Ishikawa (cell line): ENCODE data around the gene CRYBA1.

Source experiments
- CEBPB ChIP-seq: IDR thresholded peaks from 2 replicates; pipeline ENCODE4 v1.6.1; 2012
- CREB1 ChIP-seq: IDR thresholded peaks from 2 replicates; pipeline ENCODE4 v1.6.1; 2012; ENCODE audit warnings: low read depth
- EGR1 ChIP-seq: IDR thresholded peaks from 2 replicates; pipeline ENCODE4 v1.6.1; 2012
- EP300 ChIP-seq: IDR thresholded peaks from 2 replicates; pipeline ENCODE4 v1.6.1; 2012; ENCODE audit warnings: borderline replicate concordance
- FOXM1 ChIP-seq: IDR thresholded peaks from 2 replicates; pipeline ENCODE4 v1.6.1; 2012; ENCODE audit warnings: low read depth, borderline replicate concordance
- NFIC ChIP-seq: IDR thresholded peaks from 2 replicates; pipeline ENCODE4 v1.6.1; 2012
- RAD21 ChIP-seq: IDR thresholded peaks from 2 replicates; pipeline ENCODE4 v1.6.1; 2012; ENCODE audit warnings: low read depth
- TAF1 ChIP-seq: IDR thresholded peaks from 2 replicates; pipeline ENCODE4 v1.6.1; 2012; ENCODE audit warnings: low read depth, mild to moderate bottlenecking
- TCF12 ChIP-seq: IDR thresholded peaks from 2 replicates; pipeline ENCODE4 v1.6.1; 2012; ENCODE audit warnings: low read depth
- TEAD4 ChIP-seq: IDR thresholded peaks from 2 replicates; pipeline ENCODE4 v1.6.1; 2012
- YY1 ChIP-seq: IDR thresholded peaks from 2 replicates; pipeline ENCODE4 v1.6.1; 2012; ENCODE audit warnings: low read depth
- ZBTB7A ChIP-seq: IDR thresholded peaks from 2 replicates; pipeline ENCODE4 v1.6.1; 2012; ENCODE audit warnings: low read depth
- TF ChIP-seq, protein P1 (sequence below): IDR thresholded peaks from 2 replicates; pipeline ENCODE4 v1.6.1; 2012
- TF ChIP-seq, protein P2 (sequence below): IDR thresholded peaks from 2 replicates; pipeline ENCODE4 v1.6.1; 2012
- TF ChIP-seq, protein P3 (sequence below): IDR thresholded peaks from 2 replicates; pipeline ENCODE4 v1.6.1; 2012; ENCODE audit warnings: low read depth, mild to moderate bottlenecking

The CRYBA1 gene

DNA sequence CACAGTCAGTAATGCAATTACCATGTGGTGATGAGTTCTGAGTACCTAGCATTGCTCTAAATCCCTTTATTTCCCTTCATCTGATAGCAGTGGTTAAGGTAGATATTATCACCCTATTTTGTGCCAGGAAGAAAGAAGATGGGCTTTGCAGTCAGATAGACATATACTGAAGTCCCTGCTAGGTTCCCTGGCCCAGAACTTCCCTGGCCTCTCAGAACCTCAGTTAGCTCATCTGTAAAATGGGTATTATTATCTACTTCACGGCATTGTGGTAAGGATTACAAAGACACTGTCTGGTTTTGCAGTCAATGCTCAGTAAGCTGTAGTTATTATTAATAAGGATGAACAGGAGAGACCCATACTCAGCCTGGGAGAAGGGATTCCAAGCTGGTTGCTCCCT is 4.6 kb upstream of the CRYBA1 start:
- TF ChIP-seq ZBTB7A, result no peak
- TF ChIP-seq YY1, result no peak
- no peak for TF ChIP-seq TAF1
- TF ChIP-seq, protein P1, sequence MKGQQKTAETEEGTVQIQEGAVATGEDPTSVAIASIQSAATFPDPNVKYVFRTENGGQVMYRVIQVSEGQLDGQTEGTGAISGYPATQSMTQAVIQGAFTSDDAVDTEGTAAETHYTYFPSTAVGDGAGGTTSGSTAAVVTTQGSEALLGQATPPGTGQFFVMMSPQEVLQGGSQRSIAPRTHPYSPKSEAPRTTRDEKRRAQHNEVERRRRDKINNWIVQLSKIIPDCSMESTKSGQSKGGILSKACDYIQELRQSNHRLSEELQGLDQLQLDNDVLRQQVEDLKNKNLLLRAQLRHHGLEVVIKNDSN, result no peak
- TF ChIP-seq NFIC, result no peak
- no peak for TF ChIP-seq RAD21
- no peak for TF ChIP-seq EP300
- TF ChIP-seq, protein P2, sequence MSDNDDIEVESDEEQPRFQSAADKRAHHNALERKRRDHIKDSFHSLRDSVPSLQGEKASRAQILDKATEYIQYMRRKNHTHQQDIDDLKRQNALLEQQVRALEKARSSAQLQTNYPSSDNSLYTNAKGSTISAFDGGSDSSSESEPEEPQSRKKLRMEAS, result no peak
- TF ChIP-seq TCF12, result no peak
- TF ChIP-seq CREB1, result no peak
- no peak for TF ChIP-seq EGR1

DNA sequence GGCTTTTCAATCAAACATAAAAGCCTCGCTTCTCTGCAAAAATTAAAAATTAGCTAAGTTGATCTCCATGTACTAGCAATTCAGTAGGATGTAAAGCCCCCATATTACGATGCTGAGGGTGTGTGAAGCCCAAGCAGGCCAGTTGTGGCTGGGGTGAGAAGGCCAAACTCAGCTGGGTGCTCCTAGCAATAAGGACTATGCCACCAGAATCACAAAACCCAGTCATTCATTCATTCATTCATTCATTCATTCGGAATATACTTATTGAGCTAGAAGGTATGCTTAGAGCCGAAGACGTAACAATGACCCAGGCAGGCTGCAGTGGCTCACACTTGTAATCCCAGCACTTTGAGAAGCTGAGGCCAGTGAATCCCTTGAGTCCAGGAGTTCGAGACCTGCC is 3.9 kb upstream of the CRYBA1 start:
- TF ChIP-seq CREB1, result no peak
- TF ChIP-seq, protein P2, result no peak
- no peak for TF ChIP-seq EGR1
- TF ChIP-seq RAD21, result no peak
- no peak for TF ChIP-seq TEAD4
- no peak for TF ChIP-seq EP300
- TF ChIP-seq TCF12, result no peak
- TF ChIP-seq, protein P3, sequence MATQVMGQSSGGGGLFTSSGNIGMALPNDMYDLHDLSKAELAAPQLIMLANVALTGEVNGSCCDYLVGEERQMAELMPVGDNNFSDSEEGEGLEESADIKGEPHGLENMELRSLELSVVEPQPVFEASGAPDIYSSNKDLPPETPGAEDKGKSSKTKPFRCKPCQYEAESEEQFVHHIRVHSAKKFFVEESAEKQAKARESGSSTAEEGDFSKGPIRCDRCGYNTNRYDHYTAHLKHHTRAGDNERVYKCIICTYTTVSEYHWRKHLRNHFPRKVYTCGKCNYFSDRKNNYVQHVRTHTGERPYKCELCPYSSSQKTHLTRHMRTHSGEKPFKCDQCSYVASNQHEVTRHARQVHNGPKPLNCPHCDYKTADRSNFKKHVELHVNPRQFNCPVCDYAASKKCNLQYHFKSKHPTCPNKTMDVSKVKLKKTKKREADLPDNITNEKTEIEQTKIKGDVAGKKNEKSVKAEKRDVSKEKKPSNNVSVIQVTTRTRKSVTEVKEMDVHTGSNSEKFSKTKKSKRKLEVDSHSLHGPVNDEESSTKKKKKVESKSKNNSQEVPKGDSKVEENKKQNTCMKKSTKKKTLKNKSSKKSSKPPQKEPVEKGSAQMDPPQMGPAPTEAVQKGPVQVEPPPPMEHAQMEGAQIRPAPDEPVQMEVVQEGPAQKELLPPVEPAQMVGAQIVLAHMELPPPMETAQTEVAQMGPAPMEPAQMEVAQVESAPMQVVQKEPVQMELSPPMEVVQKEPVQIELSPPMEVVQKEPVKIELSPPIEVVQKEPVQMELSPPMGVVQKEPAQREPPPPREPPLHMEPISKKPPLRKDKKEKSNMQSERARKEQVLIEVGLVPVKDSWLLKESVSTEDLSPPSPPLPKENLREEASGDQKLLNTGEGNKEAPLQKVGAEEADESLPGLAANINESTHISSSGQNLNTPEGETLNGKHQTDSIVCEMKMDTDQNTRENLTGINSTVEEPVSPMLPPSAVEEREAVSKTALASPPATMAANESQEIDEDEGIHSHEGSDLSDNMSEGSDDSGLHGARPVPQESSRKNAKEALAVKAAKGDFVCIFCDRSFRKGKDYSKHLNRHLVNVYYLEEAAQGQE, result no peak
- no peak for TF ChIP-seq NFIC
- TF ChIP-seq YY1, result no peak
- TF ChIP-seq, protein P1, result no peak
- TF ChIP-seq ZBTB7A, result no peak
- no peak for TF ChIP-seq TAF1
- no peak for TF ChIP-seq FOXM1
- TF ChIP-seq CEBPB, result no peak

DNA sequence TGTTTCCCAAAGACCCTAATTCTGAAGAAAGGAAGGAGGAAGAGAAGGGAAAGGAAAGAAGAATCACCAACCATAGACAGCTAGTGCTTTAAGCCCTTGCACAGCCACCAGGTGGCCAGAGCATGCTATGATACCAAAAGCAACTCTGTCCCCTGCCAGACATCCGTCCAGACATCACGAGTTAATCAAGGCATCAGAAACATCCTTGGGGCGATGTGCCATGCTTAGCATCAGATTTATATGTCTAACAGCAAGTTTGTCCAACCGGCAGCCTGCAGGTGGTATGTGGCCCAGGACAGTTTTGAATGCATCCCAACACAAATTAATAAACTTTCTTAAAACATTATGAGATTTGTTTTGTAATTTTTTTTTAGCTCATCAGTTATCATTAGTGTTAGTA is 2.9 kb upstream of the CRYBA1 start:
- TF ChIP-seq CREB1 (no peak), TCF12 (no peak), TAF1 (no peak), FOXM1 (no peak), EGR1 (no peak)
- TF ChIP-seq, protein P1, result no peak

DNA sequence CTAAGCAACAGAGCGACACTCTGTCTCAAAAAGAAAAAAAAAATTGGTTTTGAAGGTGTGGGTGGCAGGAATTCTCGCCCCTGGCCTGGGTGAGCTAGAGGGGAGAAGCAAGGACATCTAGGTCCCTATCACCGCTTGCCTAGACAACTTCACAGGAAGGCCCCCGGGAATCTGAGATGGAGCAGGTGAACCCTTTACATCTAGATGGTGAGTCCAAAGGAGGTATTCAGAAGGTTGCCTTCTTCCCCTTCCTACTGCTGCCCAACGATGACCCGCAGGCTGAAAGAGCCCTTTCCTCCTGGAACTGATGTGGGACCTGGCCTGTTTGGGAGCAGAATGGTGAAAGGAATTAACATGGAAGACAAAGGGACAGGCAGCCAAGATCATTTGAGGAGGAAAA is 1.3 kb upstream of the CRYBA1 start:
- no peak for TF ChIP-seq TAF1
- no peak for TF ChIP-seq ZBTB7A
- TF ChIP-seq, protein P2, result no peak
- no peak for TF ChIP-seq FOXM1
- TF ChIP-seq, protein P3, result no peak
- no peak for TF ChIP-seq EGR1
- TF ChIP-seq RAD21, result no peak
- TF ChIP-seq CREB1, result no peak
- TF ChIP-seq EP300, result no peak
- TF ChIP-seq NFIC, result no peak
- TF ChIP-seq, protein P1, result no peak
- TF ChIP-seq CEBPB, result no peak
- no peak for TF ChIP-seq YY1
- no peak for TF ChIP-seq TCF12
- TF ChIP-seq TEAD4, result no peak

DNA sequence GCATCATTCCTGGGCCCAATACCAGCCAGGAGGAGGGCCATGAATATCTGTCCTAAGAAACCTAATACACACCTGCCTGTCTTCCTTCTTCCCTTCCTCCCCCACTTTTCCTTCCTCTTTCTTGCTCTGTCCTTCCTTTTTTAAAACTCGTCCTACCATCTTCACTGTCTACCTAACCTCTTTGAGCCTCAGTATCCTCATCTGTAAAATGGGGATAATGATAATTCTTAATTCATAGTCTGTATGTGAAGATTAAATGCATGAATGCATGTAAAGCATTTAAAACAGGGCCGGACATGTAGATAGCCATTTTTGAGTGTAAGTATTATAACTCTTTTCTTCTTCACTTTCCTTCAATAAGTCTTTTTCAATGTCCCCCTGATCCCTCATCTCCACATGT is 560 bp downstream of the CRYBA1 start:
- TF ChIP-seq NFIC (no peak), CREB1 (no peak), TEAD4 (no peak), TAF1 (no peak), RAD21 (no peak), EP300 (no peak), ZBTB7A (no peak), FOXM1 (no peak), TCF12 (no peak), CEBPB (no peak), YY1 (no peak), EGR1 (no peak)
- TF ChIP-seq, protein P1, result no peak
- TF ChIP-seq, protein P3, result no peak
- TF ChIP-seq, protein P2, result no peak
